HG03108 (cell line): ENCODE measurements around the gene CEP57.

Experiments
- ATAC-seq: cut with Tn5 transposase; IDR thresholded peaks from one replicate; pipeline ENCODE4 v1.9.1; 2021; ENCODE audit warnings: moderate library complexity; ENCODE audit not compliant: unreplicated experiment

CEP57 gene

GRCh38 chr11:95790123-95790932, at the start of gene CEP57:
CEP57 (plus strand) TSS chr11:95790498; CDS start chr11:95790699, 201 bp downstream.
- peak; percentile 58 for ATAC-seq

- ATAC-seq: no peak
These were observed 40.2 kb upstream of the CEP57 start for GRCh38 chr11:95750101-95750500.

GRCh38 chr11:95751515-95751914, 38.8 kb upstream of the CEP57 start:
- ATAC-seq: no peak

GRCh38 chr11:95760941-95761340, 29.4 kb upstream of the CEP57 start:
- ATAC-seq: no peak

- no peak for ATAC-seq
These were observed 27.8 kb upstream of the CEP57 start for GRCh38 chr11:95762534-95762933.

GRCh38 chr11:95764267-95764898, 25.9 kb upstream of the CEP57 start:
- ATAC-seq: no peak

- ATAC-seq: no peak
These were observed 23.6 kb upstream of the CEP57 start for GRCh38 chr11:95766701-95767100.

GRCh38 chr11:95767498-95767897, 22.8 kb upstream of the CEP57 start:
- ATAC-seq: no peak

GRCh38 chr11:95768521-95768920, 21.8 kb upstream of the CEP57 start:
- ATAC-seq: no peak

GRCh38 chr11:95776859-95777258, 13.4 kb upstream of the CEP57 start:
- ATAC-seq: no peak

GRCh38 chr11:95778699-95779098, 11.6 kb upstream of the CEP57 start:
- no peak for ATAC-seq

GRCh38 chr11:95780544-95780943, 9.8 kb upstream of the CEP57 start:
- no peak for ATAC-seq

- no peak for ATAC-seq
These were observed 1.3 kb upstream of the CEP57 start for GRCh38 chr11:95788921-95789505.

GRCh38 chr11:95789506-95790122, 684 bp upstream of the CEP57 start, which contains the start of gene FAM76B:
FAM76B (minus strand) TSS chr11:95789782; CDS start chr11:95789478, 304 bp downstream.
- ATAC-seq: peak; percentile 75

- ATAC-seq: no peak
These were observed 823 bp downstream of the CEP57 start for GRCh38 chr11:95790933-95791708.

- ATAC-seq: no peak
These were observed 1.4 kb downstream of the CEP57 start for GRCh38 chr11:95791709-95792033.

- ATAC-seq: no peak
These were observed 1.9 kb downstream of the CEP57 start for GRCh38 chr11:95792200-95792599.

- ATAC-seq: no peak
These were observed 2.4 kb downstream of the CEP57 start for GRCh38 chr11:95792700-95793099.

GRCh38 chr11:95793116-95793515, 2.8 kb downstream of the CEP57 start:
- no peak for ATAC-seq

GRCh38 chr11:95794086-95794485, 3.8 kb downstream of the CEP57 start:
- ATAC-seq: no peak
